Tibial nerve (tissue), 4 donors: ENCODE results near the gene NARS2.

Experiments
- EP300 ChIP-seq, 2 donors: sonication (generic); formaldehyde crosslinking; IDR thresholded peaks; one replicate each; pipeline ENCODE4 v1.6.1; 2017; ENCODE audit warnings: antibody characterized with exemption in 2 of 2, mild to moderate bottlenecking in 1 of 2
- POLR2A ChIP-seq, 2 donors: fragments of 450-650 bp; IDR thresholded peaks; one replicate each; pipeline ENCODE4 v1.6.1; 2017; ENCODE audit warnings: antibody characterized with exemption in 2 of 2, mild to moderate bottlenecking in 2 of 2, moderate library complexity in 2 of 2
- TF ChIP-seq, protein P1 (sequence below), 5 experiments: fragments of 200-600 bp in 3 of 5; fragments of 450-650 bp in 2 of 5; sonication (generic) in 3 of 5; IDR thresholded peaks; one replicate each; pipeline ENCODE4 v1.5.1; 2016 to 2019; ENCODE audit warnings: antibody characterized with exemption in 5 of 5, mild to moderate bottlenecking in 3 of 5, moderate library complexity in 2 of 5

DNA sequence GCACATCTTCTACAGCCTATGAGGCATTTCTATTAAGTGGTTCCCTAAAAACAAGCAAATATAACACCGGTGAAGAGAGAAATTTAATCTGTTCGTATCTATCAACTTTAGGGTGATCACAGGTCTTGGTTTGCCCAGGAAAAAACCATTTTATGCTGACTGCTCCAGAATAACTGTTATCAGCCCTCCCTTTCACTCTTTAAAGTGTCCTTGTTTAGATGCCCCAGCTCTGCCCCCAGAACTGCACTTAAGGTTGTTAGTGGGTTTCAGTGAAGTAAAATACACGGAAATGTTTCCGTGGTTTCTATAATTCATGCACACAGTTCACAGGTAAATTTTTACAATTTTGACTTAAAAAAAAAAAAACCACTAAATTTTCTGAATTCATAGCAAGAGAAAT, 70.0 kb downstream of the NARS2 start:
- TF ChIP-seq, protein P1, sequence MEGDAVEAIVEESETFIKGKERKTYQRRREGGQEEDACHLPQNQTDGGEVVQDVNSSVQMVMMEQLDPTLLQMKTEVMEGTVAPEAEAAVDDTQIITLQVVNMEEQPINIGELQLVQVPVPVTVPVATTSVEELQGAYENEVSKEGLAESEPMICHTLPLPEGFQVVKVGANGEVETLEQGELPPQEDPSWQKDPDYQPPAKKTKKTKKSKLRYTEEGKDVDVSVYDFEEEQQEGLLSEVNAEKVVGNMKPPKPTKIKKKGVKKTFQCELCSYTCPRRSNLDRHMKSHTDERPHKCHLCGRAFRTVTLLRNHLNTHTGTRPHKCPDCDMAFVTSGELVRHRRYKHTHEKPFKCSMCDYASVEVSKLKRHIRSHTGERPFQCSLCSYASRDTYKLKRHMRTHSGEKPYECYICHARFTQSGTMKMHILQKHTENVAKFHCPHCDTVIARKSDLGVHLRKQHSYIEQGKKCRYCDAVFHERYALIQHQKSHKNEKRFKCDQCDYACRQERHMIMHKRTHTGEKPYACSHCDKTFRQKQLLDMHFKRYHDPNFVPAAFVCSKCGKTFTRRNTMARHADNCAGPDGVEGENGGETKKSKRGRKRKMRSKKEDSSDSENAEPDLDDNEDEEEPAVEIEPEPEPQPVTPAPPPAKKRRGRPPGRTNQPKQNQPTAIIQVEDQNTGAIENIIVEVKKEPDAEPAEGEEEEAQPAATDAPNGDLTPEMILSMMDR (IDR thresholded peaks at IDR 0.05) = no peak
- TF ChIP-seq EP300 (IDR thresholded peaks at IDR 0.05) (no peak), POLR2A (IDR thresholded peaks at IDR 0.05) (no peak)
